ENCODE results near the gene FBXO47. TPM values are rescaled to one million over a fixed set of nuclear protein-coding genes. Genes with fewer than 3 reads are reported as not detected.

Gene FBXO47
- total and polyA plus RNA-seq, 9 of the 15 experiments (the other 6 are each of a cell fraction or from before 2014, with no cell fraction given) = not detected

DNA sequence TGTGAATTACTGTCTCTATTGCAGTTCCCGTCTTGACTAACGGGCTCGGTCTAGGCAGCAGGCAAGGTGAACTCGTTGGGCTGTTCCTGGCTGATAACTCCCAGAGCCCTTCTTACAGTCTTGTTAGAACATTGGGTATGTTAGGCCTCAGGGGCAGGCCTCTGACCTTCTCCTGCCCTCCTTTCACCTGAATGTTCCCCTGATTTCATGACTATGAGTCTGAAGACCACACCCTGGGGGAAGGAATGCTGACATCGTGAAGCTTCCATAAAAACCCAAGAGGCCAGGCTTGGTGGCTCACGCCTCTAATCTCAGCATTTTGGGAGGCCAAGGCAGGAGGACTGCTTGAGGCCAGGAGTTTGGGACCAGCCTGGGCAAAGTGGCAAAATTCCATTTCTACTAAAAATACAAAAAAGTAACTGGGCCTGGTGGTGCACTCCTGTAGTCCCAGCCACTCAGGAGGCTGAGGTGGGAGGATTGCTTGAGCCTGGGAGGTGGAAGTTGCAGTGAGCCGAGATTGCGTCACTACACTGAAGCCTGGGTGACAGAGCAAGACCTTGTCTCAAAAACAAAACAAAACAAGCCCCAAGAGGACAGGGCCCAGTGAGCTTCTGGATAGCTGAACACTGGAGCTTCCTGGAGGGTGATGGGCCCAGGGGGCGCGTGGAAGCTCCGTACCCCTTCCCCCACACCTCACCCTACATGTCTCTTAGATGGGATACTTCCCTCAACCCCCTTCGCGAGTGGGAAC, 47.8 kb upstream of the FBXO47 start (continued):
- TF ChIP-seq ZFX (CRISPR knock-in tag; IDR thresholded peaks at IDR 0.05) = peak; percentile 65
- TF ChIP-seq, protein P1, sequence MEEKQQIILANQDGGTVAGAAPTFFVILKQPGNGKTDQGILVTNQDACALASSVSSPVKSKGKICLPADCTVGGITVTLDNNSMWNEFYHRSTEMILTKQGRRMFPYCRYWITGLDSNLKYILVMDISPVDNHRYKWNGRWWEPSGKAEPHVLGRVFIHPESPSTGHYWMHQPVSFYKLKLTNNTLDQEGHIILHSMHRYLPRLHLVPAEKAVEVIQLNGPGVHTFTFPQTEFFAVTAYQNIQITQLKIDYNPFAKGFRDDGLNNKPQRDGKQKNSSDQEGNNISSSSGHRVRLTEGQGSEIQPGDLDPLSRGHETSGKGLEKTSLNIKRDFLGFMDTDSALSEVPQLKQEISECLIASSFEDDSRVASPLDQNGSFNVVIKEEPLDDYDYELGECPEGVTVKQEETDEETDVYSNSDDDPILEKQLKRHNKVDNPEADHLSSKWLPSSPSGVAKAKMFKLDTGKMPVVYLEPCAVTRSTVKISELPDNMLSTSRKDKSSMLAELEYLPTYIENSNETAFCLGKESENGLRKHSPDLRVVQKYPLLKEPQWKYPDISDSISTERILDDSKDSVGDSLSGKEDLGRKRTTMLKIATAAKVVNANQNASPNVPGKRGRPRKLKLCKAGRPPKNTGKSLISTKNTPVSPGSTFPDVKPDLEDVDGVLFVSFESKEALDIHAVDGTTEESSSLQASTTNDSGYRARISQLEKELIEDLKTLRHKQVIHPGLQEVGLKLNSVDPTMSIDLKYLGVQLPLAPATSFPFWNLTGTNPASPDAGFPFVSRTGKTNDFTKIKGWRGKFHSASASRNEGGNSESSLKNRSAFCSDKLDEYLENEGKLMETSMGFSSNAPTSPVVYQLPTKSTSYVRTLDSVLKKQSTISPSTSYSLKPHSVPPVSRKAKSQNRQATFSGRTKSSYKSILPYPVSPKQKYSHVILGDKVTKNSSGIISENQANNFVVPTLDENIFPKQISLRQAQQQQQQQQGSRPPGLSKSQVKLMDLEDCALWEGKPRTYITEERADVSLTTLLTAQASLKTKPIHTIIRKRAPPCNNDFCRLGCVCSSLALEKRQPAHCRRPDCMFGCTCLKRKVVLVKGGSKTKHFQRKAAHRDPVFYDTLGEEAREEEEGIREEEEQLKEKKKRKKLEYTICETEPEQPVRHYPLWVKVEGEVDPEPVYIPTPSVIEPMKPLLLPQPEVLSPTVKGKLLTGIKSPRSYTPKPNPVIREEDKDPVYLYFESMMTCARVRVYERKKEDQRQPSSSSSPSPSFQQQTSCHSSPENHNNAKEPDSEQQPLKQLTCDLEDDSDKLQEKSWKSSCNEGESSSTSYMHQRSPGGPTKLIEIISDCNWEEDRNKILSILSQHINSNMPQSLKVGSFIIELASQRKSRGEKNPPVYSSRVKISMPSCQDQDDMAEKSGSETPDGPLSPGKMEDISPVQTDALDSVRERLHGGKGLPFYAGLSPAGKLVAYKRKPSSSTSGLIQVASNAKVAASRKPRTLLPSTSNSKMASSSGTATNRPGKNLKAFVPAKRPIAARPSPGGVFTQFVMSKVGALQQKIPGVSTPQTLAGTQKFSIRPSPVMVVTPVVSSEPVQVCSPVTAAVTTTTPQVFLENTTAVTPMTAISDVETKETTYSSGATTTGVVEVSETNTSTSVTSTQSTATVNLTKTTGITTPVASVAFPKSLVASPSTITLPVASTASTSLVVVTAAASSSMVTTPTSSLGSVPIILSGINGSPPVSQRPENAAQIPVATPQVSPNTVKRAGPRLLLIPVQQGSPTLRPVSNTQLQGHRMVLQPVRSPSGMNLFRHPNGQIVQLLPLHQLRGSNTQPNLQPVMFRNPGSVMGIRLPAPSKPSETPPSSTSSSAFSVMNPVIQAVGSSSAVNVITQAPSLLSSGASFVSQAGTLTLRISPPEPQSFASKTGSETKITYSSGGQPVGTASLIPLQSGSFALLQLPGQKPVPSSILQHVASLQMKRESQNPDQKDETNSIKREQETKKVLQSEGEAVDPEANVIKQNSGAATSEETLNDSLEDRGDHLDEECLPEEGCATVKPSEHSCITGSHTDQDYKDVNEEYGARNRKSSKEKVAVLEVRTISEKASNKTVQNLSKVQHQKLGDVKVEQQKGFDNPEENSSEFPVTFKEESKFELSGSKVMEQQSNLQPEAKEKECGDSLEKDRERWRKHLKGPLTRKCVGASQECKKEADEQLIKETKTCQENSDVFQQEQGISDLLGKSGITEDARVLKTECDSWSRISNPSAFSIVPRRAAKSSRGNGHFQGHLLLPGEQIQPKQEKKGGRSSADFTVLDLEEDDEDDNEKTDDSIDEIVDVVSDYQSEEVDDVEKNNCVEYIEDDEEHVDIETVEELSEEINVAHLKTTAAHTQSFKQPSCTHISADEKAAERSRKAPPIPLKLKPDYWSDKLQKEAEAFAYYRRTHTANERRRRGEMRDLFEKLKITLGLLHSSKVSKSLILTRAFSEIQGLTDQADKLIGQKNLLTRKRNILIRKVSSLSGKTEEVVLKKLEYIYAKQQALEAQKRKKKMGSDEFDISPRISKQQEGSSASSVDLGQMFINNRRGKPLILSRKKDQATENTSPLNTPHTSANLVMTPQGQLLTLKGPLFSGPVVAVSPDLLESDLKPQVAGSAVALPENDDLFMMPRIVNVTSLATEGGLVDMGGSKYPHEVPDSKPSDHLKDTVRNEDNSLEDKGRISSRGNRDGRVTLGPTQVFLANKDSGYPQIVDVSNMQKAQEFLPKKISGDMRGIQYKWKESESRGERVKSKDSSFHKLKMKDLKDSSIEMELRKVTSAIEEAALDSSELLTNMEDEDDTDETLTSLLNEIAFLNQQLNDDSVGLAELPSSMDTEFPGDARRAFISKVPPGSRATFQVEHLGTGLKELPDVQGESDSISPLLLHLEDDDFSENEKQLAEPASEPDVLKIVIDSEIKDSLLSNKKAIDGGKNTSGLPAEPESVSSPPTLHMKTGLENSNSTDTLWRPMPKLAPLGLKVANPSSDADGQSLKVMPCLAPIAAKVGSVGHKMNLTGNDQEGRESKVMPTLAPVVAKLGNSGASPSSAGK (IDR thresholded peaks at IDR 0.05) = peak; percentile 51; the same call in 1 of the 2 replicates
- TF ChIP-seq ARNT (IDR thresholded peaks at IDR 0.05) = peak in 1 of 2 experiments; percentile 9; a peak in 2 of 4 replicates
- no peak; a peak in 1 of 4 replicates for TF ChIP-seq RCOR1 (IDR thresholded peaks at IDR 0.05; ENCODE audit: borderline replicate concordance in 1 of 2, low read depth in 2 of 2, low read length in 2 of 2)
- TF ChIP-seq YBX1 (IDR thresholded peaks at IDR 0.05) = no peak
- TF ChIP-seq, protein P2, sequence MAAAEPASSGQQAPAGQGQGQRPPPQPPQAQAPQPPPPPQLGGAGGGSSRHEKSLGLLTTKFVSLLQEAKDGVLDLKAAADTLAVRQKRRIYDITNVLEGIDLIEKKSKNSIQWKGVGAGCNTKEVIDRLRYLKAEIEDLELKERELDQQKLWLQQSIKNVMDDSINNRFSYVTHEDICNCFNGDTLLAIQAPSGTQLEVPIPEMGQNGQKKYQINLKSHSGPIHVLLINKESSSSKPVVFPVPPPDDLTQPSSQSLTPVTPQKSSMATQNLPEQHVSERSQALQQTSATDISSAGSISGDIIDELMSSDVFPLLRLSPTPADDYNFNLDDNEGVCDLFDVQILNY (CRISPR knock-in tag; IDR thresholded peaks at IDR 0.05) = no peak
- TF ChIP-seq DMBX1 (CRISPR knock-in tag; IDR thresholded peaks at IDR 0.05; ENCODE audit: borderline replicate concordance) = peak; percentile 64; the same call in 1 of the 2 replicates

Data from K562 (cell line).